Activated T-cell treated with anti-CD3 and anti-CD28 coated beads, Interleukin-2, amount 50 U/mL, for 4 hours (primary cell): ENCODE measurements around the gene NR6A1. TPM values are rescaled to one million over a fixed set of nuclear protein-coding genes. Genes with fewer than 3 reads are reported as not detected.

Experiments
- ATAC-seq, 2 donors: fragments of 200-7000 bp; cut with Tn5 transposase; one replicate each; pipeline ENCODE4 v1.10.0; 2021
- DNase-seq: peaks from one replicate; pipeline ENCODE4 v3.0.0-alpha.2; 2020
- H3K27me3 Mint-ChIP-seq: one replicate; pipeline ENCODE4 v1.8.0; 2021; ENCODE audit warnings: low read depth, mixed read lengths
- H3K36me3 Mint-ChIP-seq: one replicate; pipeline ENCODE4 v1.8.0; 2022; ENCODE audit warnings: mixed read lengths; ENCODE audit not compliant: insufficient read depth
- H3K4me1 Mint-ChIP-seq: one replicate; pipeline ENCODE4 v1.8.0; 2021; ENCODE audit warnings: low read depth, mixed read lengths
- H3K4me3 Mint-ChIP-seq: one replicate; pipeline ENCODE4 v1.8.0; 2021; ENCODE audit warnings: mild to moderate bottlenecking, moderate library complexity, mixed read lengths
- H3K9me3 Mint-ChIP-seq: one replicate; pipeline ENCODE4 v1.8.0; 2021; ENCODE audit warnings: mixed read lengths
- total RNA-seq, 3 donors: library from RNA; stranded (reverse); gene quantifications; one replicate each; pipeline ENCODE4 v1.2.1, GENCODE V29; 2021

Gene NR6A1
- total RNA-seq, 3 donors from 2014 or later = 2.3 to 3.5 (median 2.7) TPM

DNA sequence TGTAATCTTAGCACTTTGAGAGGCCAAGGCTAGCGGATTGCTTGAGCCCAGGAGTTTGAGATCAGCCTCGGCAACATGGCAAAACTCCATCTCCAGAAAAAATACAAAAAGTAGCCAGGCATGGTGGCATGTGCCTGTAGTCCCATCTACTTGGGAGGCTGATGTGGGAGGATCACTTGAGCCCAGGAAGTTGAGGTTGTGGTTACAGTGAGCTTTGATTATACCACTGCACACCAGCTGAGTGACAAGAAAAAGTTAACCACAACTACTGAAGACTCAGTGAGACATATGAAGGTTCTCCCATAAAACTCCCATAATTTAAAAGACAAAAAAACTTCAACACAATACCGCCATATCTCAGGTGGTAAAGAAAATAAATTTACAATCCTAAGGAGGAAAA lies 98.0 kb downstream of the NR6A1 start:
- no peak overlapping the region for H3K4me3 Mint-ChIP-seq
- H3K36me3 Mint-ChIP-seq = peaks cover 2% of the 10 kb centered on the region
- DNase-seq (no peak), ATAC-seq (no peak)
- peaks cover 2% of the 10 kb centered on the region for H3K27me3 Mint-ChIP-seq
- peaks cover 10% of the 10 kb centered on the region for H3K4me1 Mint-ChIP-seq
- no peaks in the 10 kb centered on the region for H3K9me3 Mint-ChIP-seq

DNA sequence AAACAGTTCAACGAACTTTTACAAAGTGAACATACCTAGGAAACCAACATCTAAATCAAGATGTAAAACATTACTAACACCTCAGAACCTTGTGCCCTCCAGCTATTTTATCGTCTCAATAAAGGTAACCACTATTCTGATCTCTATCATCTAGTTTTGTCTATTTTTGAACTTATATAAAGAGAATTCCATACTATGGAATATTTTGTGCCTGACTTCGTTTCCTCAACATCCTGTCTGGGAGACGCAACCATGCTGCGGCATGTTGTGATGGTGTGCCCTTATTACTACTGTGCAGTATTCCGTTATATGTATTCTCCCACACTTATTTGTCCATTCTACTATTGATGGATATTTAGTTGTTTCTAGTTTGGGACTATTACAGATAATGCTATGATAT lies 99.2 kb downstream of the NR6A1 start:
- ATAC-seq = no peak
- Mint-ChIP-seq H3K4me1 (peaks cover 10% of the 10 kb centered on the region), H3K27me3 (no peaks in the 10 kb centered on the region), H3K4me3 (no peak overlapping the region), H3K9me3 (no peaks in the 10 kb centered on the region), H3K36me3 (peaks cover 2% of the 10 kb centered on the region)
- no peak for DNase-seq

DNA sequence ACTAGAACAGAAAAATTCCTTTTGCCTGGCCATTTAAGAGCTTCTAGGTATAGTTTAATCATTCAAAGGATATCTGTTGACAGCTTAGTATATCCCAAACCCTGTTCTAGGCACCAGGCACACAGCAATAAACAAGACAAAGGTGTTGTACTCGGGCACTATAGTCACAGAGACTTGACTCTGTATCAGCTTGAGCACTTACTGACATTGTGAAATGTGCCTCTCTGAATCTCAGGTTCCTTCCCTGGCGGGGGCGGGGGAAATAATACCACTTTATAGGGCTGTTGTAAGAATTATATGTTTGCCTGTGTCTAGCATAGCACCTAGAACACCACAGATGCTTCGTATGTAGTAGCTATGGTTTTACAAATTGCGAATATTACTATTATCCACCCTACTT lies 104.5 kb downstream of the NR6A1 start:
- no peak for DNase-seq
- Mint-ChIP-seq H3K4me3 (no peak overlapping the region), H3K27me3 (peaks cover 11% of the 10 kb centered on the region), H3K36me3 (no peaks in the 10 kb centered on the region), H3K9me3 (no peaks in the 10 kb centered on the region), H3K4me1 (no peaks in the 10 kb centered on the region)
- ATAC-seq = no peak

DNA sequence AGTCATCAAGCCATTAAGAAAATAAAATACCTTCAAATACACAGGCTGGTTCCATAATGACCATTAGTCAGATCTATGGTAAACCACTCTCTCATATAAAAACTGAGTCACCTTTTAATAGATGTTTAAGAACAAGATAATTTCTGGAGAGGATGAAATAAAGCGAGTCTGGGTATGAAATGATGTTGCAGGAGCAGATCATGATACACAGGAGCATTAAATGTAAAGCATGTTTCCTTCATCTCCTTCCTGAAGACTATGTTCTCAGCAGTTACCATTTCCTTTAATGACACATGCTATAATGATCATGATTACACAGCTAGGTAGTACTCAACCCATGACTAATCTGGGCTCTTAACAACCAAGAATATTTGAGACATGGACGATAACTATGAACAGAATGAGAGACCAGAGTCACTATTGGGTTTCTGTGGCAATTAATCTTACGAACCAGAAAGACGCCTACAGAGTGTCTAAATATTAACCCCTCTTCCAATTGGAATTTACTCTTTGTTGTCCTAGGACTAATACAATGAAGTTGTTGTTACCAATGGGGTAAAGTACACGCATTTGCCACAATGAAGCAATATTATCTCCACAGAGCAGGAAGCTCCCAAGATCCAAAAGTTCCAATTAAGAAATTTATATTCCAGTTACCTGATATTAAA lies 105.6 kb downstream of the NR6A1 start:
- H3K27me3 Mint-ChIP-seq = peaks cover 17% of the 10 kb centered on the region
- H3K36me3 Mint-ChIP-seq = no peaks in the 10 kb centered on the region
- ATAC-seq (no peak), DNase-seq (no peak)
- H3K4me3 Mint-ChIP-seq = no peak overlapping the region
- peaks cover 6% of the 10 kb centered on the region for H3K4me1 Mint-ChIP-seq
- no peaks in the 10 kb centered on the region for H3K9me3 Mint-ChIP-seq

DNA sequence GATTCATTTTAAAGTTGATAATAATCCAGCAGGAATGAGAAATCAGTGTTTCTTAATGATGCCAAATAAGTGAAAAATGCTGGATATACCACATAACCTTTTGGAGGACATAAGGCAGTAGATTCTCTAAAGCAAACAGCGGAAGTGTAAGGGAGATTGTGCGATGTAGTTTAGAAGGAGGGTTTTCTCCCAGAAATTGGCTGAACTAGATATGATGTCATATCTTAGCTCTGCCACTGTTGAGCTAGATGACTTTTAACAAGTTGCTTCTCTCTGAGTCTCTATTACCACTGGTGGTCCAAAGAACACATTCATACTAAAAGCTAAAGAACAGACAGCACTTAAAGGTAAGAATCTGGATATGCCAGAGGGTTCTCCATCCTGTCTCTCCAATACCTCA lies 107.0 kb downstream of the NR6A1 start:
- ATAC-seq (no peak), DNase-seq (no peak)
- Mint-ChIP-seq H3K4me1 (peaks cover 18% of the 10 kb centered on the region), H3K27me3 (peaks cover 21% of the 10 kb centered on the region), H3K9me3 (no peaks in the 10 kb centered on the region), H3K4me3 (no peak overlapping the region), H3K36me3 (no peaks in the 10 kb centered on the region)

DNA sequence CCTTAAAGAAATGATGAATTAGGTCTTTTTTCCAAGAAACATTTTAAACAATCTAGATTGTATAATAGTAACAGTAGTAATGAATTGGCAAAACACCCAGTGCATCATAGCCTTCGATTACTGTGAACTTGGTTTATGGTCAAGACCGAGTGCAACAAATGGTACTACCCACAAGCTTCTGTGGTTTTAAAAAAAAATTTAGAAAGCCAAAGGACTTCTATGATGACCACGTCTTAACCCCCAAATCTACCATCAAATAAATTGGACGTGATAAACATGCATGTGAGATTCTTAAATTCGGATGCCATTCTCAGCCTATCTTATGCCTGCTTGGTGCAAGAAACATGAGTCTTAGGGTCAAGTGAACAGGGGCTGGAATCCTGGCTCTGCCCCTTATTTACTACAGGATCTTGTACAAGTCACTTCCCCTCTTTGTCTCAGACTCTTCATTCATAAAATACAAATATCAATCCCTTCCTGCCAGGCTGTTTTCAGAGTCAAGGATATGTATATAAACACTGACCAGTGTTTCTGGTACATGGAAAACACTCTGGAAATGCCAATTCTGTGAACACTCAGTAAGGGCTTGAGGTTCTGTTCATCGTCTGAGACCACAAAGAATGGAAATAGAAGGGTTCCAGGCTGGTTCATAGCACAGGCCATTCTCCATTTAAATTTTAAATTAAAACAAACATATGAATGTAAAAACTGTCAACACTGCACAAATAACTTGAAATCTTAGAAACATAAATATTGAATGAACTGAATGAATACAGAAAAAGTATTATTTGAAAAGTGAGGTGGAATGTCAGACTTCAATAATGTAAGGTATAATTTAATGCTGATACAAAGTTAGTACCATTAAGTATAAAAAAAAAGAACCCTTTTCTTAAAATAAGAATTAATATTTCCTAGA lies 107.8 kb downstream of the NR6A1 start:
- H3K36me3 Mint-ChIP-seq = no peaks in the 10 kb centered on the region
- no peak for ATAC-seq
- H3K9me3 Mint-ChIP-seq = no peaks in the 10 kb centered on the region
- H3K27me3 Mint-ChIP-seq = peaks cover 24% of the 10 kb centered on the region
- no peak overlapping the region for H3K4me3 Mint-ChIP-seq
- DNase-seq = no peak
- H3K4me1 Mint-ChIP-seq = peaks cover 26% of the 10 kb centered on the region

DNA sequence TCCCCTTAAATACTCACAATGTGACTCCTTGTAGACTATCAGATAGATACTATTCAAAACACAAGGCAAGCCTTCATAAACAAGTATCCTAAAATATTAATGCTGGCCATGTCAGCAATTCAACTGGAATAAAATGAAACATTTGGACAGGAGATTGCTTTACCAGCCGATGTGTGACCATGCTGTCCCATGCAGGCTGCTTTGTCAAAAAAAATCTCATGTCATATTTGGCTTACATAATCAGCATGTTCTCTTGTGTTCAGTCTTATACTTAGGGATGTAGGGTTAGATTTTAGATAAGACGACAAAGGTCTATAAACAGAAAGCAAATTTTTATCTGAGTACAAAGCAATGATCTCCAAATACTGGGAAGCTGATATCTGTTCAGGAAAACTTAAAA lies 108.5 kb downstream of the NR6A1 start:
- Mint-ChIP-seq H3K4me3 (no peak overlapping the region), H3K9me3 (no peaks in the 10 kb centered on the region), H3K36me3 (no peaks in the 10 kb centered on the region), H3K4me1 (peaks cover 34% of the 10 kb centered on the region), H3K27me3 (peaks cover 24% of the 10 kb centered on the region)
- no peak for ATAC-seq
- DNase-seq = no peak

DNA sequence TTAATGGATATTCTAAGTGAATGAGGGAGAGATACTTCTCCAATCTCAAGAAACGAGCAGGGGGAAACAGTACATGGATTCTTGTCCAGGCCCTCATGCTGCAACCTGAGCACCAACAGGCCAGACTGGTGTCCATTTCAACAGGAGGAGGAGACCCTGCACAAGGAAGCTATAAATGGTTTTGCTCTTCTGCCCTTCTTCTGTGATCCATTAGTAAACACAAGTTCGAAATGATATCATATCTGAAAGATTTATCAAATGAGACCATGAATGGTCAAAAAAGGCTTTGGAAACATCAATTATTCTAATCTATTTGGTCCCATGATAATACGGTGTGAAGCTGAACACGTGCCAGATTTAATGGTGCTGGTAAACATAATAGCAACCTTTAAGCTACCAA lies 109.8 kb downstream of the NR6A1 start:
- H3K9me3 Mint-ChIP-seq = no peaks in the 10 kb centered on the region
- ATAC-seq (no peak), DNase-seq (no peak)
- H3K27me3 Mint-ChIP-seq = peaks cover 24% of the 10 kb centered on the region
- H3K36me3 Mint-ChIP-seq = no peaks in the 10 kb centered on the region
- H3K4me3 Mint-ChIP-seq = no peak overlapping the region
- peaks cover 34% of the 10 kb centered on the region for H3K4me1 Mint-ChIP-seq

DNA sequence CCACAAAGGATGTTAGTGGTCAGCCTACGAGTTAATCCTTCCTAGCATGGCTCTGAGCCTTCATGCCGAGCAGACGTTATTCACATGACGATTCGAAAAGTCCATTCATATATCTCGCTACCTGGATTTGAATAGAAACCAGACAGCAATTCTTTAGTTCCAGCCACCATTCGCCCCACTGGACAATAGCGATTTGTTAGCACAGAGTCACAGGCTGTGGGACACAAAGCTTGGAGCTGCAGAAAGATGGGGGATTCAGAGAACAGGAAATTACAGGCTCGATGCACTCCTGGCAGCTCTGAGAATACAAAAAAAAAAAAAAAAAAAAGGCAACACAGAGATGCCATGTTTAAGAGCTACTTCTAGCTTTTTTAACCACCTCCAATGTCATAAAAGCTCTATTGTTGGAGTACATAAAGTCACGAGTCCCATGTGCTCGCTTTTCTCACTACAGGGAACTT lies 110.7 kb downstream of the NR6A1 start:
- H3K36me3 Mint-ChIP-seq = no peaks in the 10 kb centered on the region
- peak overlapping the region; percentile 91 for H3K4me3 Mint-ChIP-seq
- H3K27me3 Mint-ChIP-seq = peaks cover 20% of the 10 kb centered on the region
- H3K4me1 Mint-ChIP-seq = peaks cover 34% of the 10 kb centered on the region
- DNase-seq = no peak
- ATAC-seq = no peak
- no peaks in the 10 kb centered on the region for H3K9me3 Mint-ChIP-seq

DNA sequence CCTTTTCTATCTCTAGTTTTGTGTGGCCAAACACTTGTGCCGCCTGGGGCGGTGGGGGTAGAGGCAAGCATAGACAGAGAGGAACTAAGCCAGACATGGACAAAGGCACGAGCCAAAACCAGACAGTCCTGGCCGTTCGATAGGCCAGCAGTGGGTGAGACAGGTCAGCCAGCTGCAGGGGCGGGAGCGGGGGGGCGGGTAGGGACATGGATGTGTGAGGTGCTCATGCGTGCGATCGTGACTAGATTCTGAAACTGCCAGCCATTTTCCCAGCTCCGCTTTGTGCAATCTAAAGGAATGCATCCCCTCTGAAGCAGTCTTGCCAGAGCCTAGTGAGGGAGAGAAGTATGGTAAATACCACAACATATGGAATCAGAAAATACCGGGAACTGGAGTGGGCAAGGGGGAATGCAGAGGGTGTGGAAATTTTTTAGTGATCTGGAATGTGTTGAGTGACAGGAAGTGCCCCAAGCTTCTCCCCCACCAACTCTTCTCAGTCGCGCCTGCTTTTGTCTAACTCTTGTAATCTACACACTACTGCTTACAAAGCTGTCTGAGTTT lies 111.9 kb downstream of the NR6A1 start:
- peaks cover 34% of the 10 kb centered on the region for H3K4me1 Mint-ChIP-seq
- ATAC-seq (peak; percentile 65 to 72), DNase-seq (peak; percentile 7)
- peaks cover 20% of the 10 kb centered on the region for H3K27me3 Mint-ChIP-seq
- H3K9me3 Mint-ChIP-seq = no peaks in the 10 kb centered on the region
- H3K36me3 Mint-ChIP-seq = no peaks in the 10 kb centered on the region
- H3K4me3 Mint-ChIP-seq = peak overlapping the region; percentile 91

DNA sequence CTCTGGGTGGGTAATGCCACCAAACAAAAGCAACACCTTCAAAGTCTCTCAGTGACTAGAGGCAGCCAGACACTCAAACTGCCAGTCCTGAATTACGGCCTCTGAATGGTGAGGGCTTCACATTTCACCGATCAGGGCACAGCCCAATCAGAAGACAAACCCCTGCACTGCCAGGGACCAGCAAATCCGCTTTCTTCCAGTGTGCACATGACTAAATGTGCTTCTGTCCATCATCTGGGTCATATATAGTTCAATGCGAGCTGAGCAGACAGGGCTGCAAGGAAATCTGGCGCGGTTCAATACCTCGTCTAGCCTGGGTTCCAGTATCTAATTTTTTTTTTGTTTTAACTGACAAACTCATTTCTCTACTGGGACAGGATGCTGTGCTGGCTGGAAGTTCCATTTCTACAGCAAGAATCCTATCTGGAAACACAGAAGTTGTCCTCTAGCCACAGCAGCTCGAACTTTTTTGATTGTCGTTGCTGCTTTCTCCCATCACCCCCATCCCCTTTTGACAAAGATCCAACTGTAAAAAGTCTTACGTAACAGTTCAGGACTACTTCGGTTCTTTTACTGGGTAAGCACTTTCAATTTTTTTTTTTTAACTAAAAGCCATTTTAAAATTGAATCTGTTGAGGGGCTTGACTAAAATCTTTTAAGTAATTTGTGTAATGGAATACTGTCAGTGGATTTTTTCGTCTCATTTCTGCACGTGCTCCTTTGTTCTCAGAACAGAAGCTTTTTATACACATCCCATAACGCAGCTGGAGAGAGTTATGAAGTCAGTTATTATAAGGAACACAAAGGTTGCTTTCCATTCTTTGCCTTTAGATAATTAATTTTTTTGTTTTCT lies 112.7 kb downstream of the NR6A1 start:
- ATAC-seq (peak; percentile 79 to 87), DNase-seq (peak; percentile 4)
- Mint-ChIP-seq H3K9me3 (no peaks in the 10 kb centered on the region), H3K27me3 (peaks cover 20% of the 10 kb centered on the region), H3K4me1 (peaks cover 34% of the 10 kb centered on the region), H3K4me3 (peak overlapping the region; percentile 91), H3K36me3 (no peaks in the 10 kb centered on the region)

DNA sequence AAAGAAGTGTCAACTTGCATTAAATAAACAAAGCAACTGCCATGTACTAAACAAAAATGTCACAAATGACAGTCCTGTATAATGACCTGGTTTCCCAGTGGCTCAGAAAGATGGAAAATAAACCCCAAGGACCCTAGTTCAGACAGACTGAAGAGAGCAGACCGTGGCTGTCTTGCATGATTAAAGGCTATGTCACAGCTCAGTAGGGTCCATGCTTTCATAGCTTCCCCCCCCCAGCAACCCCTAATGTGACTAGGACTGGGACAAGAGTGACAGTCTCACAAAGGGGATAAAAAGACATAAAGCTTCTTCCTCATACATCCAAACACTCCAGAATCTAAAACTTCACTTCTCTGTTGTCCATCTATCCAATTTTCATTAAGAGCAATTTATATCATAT lies 113.6 kb downstream of the NR6A1 start:
- Mint-ChIP-seq H3K36me3 (no peaks in the 10 kb centered on the region), H3K27me3 (peaks cover 13% of the 10 kb centered on the region), H3K4me3 (no peak overlapping the region), H3K9me3 (no peaks in the 10 kb centered on the region), H3K4me1 (peaks cover 34% of the 10 kb centered on the region)
- no peak for ATAC-seq
- no peak for DNase-seq

DNA sequence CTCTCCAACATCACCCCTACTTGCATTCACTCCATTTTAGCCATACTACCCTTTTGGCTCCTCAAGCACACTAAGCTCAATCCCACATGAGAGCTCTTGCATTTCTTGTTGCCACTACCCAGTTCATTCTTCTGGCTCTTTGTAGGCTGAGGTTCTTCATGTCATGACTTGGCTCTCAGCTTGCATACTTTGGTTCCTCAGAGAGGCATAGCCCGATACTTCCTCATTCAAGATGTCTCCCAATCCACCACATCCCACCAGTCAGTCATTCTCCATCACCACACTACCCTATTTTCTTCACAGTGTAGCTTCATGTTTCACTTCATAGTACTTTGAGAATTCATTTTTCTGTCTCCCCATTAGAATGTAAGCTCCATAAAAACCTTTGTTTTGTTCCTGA lies 116.7 kb downstream of the NR6A1 start:
- Mint-ChIP-seq H3K9me3 (no peaks in the 10 kb centered on the region), H3K4me3 (no peak overlapping the region), H3K4me1 (peaks cover 18% of the 10 kb centered on the region), H3K27me3 (peaks cover 6% of the 10 kb centered on the region), H3K36me3 (no peaks in the 10 kb centered on the region)
- no peak for ATAC-seq
- no peak for DNase-seq
